UCSD-AML1 (cell line): ENCODE data around the gene RAE1.

Experiments
- DNase-seq: peaks from one replicate; lab custom pipeline; 2025; ENCODE audit not compliant: unreplicated experiment; lab: John Stamatoyannopoulos, UW

Gene RAE1, protein sequence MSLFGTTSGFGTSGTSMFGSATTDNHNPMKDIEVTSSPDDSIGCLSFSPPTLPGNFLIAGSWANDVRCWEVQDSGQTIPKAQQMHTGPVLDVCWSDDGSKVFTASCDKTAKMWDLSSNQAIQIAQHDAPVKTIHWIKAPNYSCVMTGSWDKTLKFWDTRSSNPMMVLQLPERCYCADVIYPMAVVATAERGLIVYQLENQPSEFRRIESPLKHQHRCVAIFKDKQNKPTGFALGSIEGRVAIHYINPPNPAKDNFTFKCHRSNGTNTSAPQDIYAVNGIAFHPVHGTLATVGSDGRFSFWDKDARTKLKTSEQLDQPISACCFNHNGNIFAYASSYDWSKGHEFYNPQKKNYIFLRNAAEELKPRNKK

DNA sequence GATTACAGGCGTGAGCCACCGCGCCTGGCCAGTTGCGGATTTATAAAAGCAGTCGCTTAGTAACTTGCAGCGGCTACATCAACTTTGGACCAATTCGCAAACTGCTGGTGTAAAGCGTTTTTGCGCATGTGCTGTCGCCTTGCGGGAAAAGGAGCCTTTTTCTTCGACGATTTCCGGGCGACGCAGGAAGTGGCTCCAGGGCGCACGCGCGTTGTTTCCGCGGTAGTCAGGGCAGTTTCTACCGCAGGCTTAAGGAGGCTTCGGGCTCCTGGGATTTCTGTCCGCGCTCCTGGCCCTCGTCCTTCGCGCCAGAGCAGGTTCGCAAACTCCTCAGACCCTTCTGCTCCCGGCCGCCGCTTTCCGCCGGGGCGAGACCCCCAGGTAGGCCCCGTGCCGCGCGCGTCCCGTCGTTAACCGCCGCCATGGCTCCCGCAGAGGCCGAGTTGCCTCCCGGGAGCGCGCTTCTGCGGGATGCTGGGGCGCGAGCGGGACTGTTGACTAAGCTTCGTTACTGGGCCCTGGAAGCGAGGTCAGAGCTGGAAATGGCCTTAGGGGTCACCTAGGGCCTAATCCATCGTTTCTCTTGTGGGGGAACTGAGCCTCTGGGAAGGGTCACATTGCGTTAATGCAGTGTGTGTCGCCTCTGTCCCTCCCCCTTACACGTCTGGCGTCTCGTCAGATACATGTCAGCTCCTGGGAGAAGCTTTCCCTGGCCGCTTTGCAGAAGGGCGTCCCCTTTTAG lies at the start of gene RAE1:
Gene RAE1, plus strand, starts transcription at position 214 of the 742 bp plus-strand sequence. CDS start 2,784 bp downstream, outside the sequence.
- peak; percentile 90 for DNase-seq

DNA sequence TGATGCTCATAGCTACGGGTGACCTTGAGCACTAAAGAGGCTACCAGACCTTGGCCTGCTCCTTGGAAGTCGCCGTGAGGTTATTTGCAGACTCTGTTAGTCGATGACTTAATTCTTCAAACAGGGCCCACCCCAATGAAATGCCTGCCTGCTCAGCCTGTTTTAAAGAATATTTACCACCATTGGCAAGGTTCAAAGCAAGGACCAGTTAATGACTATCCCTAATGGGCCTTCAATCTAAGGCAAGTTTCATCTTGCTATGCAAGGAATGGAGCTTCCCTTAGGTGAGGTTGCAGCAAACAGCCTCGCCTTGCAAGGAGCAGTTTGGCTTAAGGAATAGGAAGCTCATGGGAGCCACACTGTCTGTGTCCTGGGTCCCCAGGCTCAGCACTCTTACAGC lies 44.3 kb upstream of the RAE1 start:
- no peak for DNase-seq

DNA sequence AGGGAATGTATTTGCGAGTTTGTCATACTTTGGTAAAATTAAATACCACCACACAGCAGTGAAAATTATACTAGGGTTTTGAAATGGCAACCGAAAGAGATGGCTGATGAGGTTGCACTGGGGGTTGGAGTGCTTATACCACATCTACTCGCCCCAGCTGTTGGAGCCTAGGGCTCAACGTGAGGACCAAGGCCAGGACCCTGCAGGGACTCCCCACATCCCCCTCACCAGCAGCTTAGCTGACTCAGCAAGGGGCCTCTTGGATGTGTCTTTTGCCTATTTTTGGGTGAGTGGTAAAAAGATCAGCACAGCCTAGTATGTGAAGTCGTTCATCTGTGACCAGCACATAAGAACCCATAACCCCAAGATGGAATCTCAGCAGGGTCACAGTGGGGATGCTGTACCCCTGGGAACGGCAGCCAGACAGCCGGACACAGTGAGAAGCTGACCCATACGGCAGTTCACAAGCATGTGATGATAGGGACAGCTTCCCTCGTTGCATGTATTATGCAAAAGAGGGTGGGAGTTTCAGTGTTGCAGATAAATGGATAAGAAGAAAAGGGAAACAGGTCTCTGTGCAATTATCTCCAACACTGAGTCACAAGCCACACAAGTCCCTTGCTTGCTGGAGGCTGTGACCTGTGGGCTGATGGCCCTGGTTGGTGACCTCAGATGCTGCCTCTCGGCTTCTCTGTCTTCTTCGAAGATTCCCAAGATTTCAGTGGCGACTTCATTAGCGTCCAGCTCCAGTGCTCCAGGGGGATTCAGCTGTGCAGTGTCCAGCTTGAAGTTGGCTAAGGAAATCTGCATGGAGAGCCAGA lies 42.4 kb upstream of the RAE1 start:
- no peak for DNase-seq

DNA sequence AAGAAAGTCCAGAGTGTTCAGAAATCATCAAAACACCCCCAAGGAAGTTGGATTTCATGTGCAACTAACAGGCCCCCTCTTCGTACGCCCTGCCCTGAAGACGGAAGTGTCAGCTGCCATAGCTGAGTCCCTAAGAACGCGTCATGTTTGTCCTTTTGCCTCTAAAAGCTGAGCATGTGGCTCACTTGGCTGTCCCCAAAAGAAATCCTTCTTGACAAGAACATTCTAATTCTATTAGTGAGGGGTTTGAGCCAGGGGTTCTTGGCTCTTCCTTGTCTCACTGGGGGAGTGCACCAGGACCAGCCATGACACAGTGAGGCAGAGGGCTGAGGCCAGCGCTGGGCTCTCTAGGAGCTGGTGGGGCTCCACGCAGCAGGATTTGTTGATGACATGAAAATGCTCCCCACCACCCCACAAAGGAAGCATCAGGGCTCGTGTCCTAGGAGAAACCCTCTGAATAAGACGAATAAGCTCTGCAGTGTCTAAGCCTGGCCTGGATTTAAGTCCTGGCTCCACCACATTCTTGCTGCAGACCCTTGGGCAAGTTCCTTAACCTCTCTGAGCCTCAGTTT lies 41.4 kb upstream of the RAE1 start:
- DNase-seq = no peak

DNA sequence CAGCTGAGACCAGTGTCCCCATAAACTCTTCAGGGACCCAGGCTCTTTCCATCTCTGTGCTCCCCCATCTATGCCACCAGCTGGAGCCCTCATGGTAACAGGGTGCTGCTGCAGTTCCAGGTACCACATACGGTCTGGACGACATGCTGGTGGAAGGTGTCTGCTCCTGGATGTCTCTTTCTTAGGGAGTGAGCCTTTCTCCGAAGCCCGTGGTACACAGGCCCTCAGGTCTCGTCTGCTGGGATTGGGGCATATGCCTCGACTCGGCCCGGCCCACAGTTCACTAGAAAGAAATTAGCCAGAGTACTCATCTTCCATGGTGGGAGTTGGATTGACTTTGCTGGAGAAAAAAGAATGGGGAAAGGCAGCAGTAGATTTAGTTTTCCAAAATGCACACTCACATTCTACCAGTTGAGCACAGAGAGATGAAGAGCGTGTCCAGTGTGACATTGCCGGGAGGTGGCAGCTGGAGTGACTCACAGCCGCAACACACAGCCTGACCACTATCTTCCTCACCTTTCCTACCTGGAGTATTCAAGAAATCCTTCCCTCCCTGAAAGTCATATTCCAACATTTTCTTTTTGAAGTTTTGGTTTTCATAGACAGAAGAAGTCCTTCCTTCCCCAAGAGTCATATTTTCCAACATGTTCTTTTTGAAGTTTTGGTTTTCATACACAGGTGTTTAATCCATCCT lies 40.1 kb upstream of the RAE1 start:
- DNase-seq = no peak

DNA sequence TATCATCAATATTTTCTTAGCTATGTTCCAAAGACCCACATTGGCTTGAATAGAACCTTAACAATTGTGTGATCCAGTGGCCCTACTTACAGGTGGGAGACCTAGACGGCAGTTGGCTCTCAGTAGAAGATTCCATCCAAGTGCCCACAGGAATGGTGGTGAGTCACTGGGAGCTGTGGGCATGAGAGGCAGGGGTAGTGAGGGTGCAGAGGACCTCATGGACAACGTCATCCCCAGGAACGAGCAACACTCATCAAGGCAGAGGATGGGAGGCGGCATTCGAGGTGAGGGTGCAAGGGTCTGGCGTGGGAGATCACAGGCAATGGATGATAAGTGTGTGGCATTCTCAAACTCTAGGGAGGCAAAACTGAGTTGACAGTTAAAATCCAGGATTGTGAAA lies 38.9 kb upstream of the RAE1 start:
- no peak for DNase-seq

DNA sequence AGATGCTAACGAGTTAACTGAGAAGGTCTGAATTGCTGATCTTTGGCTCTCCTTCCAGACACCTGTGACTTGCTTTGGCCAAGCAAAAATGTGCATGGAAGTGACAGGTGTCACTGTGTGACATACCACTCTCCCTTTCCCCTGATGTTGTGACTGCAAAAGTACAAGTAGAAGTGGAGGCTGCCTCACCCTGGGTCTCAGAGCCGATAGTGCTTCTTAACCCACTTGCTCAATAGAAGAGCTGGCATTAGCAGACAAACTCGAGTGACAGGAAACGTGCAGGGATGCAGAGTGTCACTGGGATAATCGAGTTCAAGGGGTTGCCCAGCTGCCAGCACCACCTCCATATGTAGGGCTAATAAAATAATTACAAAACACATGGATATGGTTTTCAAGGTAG lies 37.8 kb upstream of the RAE1 start:
- DNase-seq = no peak

DNA sequence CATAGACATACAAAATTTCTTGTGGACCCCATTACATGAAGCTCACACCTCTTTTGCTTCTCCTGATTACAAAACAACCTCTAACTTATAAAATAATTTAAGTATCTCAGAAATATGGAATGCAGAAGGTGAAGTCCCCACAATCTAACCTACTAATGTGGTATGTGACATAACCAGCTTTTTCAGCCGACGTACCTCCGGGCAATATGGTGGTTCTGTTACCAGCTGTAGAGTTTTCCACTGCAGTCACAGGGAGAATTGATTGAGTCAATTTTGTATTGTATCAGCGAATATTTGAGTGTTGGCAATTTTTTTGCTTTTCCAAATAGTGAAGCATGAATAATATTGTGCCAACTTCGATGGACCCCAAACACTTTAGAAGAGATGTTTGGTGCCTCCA lies 37.1 kb upstream of the RAE1 start:
- no peak for DNase-seq

DNA sequence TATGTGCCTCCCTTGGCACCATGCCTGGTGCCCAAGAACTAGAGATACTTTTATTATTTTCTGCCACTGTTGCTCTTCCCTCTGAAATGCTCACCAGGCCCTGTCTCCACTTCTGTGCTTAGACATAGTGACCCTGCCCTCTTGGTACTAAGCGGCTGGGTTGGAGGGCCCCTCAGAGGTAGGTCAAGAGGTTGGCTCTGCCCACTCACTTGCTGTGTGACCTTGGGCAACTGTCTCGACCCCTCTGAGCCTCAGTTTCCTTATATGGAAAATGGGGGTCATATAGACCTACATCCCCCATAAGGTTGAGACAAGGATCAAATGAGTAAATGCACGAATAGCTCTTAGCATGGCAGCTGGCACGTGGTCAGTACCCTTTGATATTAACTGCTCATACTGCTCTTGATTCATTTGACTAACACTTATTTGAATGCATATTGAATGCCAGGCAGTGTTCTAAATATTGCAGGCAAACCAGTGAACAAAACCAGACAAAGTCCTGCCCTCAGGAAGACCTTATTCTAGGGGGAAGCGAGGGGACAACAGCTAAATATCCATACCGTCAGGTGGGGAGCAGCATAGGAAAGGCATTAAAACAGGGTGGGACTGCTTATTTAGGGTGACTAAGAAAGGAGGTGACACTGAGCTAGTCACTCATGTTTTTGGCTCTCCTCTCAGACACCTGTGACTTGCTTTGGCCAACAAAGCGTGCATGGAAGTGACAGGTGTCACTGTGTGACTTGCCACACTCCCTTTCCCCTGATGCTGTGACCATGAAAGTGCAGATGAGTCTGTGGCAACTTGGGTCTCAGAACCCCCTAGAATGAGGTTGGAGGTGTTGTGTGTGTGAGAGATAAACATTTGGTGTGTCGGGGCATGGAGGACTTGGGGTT lies 35.7 kb upstream of the RAE1 start:
- no peak for DNase-seq

DNA sequence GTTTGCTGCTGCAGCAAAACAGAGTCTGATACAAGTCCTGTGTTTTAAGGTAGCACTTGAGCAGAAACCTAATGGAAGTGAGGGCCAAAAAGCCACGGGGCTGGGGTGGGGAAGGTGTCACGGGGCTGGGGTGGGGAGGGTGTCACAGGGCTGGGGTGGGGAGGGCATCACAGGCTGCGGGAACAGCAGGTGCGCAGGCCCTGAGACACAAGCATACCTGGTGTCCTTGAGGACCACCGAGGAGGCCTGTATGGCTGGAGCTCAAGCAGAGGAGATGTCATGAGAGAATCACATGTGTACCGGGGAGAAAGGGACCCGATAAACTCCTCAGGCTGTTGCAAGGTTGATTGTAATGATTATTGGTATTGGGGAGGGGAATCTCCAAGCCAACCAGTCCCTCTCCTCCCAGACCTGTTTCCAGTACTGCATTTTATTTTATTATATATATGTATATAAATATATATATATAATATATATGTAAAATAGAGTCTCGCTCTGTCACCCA lies 35.0 kb upstream of the RAE1 start:
- DNase-seq = no peak

DNA sequence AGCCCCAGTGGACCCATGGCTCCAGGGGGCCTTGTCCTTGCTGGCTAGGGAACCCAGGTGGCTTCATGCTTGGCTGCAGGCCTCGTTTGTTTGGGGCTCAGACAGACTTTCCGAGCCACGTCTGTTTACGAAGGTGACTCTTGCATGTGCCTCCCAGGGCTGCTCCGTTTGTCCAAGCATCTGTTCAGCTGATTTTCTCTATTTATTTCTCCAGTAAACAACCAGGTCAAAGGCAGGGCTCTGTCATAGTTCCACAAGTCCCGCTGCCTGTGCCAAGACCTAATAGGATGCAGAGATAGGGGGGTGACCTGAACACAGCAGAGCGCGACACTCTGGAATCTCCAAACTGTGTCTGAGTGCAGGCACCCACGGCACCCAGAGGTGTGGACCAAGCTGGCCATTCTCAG lies 34.3 kb upstream of the RAE1 start:
- no peak for DNase-seq

DNA sequence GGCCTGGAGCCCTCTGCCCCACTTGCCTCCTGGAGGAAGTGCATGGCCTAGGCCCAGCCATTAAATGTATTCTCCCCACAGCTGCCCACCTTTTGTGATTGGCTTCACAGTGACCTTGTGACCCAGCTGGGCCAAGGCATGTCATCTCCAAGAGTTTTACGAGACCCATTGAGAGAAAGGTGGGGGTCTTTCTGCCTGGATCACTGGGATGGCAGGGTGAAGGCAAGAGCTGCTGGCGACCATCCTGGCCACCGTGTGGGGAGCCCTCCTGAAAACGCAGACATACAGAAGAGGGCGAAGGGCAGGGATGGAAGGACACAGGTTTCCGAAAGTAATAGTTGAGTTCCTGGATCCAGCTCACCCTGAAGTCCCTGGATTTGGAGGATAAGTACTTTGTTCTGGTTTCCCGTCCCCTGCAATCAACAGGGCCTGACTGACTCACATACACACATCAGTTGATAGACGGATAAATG lies 33.7 kb upstream of the RAE1 start:
- no peak for DNase-seq

DNA sequence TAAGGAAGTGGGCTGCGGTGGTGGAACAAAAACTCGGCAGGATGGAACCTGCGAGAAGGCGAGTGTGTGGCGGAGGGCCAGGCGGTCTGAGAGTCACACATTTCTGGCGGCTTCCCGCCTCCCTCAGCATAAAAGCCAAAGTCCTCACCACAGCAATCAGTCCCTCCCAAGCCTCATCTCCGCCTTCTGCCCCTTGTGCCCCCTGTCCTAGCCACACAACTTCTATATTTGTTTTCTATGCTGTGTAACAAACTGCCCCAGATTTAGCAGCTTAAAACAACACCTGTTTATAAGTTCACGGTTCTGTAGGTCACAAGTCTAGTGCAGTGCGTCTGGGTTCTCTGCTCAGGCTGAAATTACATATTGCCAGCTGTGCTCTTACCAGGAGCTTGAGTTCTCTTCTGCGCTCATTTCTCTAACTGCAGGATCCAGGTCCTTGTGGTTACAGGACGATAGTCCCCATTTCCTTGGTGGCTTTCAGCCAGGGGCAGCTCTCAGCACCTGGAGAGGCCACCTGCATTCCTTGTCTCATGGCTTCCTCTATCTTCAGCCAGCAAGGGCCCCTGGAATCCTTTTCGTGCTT lies 33.2 kb upstream of the RAE1 start:
- DNase-seq = no peak

DNA sequence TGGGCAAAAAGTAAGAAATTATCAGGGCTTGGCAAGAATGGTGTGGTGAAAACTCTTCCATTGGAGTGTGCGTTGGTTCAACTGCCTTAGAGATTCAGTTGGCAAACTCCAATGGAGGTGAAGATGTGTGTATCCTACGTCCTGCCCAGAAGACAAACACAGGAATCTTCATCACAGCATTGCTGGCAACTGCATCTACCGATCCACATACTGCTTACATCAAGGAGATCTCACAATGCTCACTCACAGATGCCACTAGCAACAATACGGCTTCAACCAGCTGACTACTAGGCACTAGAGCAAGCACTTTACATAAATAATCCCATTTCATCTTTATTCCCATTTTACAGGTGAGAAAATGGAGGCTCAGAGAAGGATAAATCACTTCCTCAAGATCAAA lies 31.5 kb upstream of the RAE1 start:
- DNase-seq = no peak

DNA sequence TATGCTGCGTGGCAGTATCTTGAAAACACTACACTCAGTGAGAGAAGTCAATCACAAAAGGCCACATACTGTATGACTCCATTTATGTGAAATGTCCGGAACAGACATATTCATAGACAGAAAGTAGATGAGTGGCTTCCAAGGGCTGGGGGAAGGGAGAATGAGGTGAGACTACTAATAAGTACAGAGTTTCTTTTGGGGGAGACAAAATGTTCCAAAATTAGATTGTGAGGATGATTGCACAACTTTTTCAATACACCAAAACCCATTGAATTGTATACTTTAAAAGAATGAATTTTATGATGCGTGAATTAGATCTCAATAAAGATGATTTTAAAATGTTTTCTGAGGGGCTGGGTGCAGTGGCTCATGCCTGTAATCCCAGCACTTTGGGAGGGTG lies 30.7 kb upstream of the RAE1 start:
- DNase-seq = no peak

DNA sequence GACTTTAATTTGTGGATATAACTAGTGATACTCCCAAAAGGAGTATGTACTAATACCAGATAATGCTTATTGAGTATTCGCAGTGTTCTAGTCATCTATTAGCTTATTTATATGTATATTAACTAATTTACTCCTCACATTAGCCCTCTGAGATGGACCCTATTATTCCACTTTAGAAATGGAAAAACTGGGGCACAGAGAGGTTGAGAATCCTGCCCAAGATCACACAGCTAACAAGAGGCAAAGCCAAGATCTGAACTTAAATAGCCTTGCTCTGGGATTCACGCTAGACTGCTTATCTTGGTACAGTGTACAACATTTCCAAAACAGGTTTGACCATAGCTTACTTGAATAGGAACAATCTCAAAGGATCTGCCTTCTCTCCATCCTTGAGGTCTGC lies 29.9 kb upstream of the RAE1 start:
- no peak for DNase-seq

DNA sequence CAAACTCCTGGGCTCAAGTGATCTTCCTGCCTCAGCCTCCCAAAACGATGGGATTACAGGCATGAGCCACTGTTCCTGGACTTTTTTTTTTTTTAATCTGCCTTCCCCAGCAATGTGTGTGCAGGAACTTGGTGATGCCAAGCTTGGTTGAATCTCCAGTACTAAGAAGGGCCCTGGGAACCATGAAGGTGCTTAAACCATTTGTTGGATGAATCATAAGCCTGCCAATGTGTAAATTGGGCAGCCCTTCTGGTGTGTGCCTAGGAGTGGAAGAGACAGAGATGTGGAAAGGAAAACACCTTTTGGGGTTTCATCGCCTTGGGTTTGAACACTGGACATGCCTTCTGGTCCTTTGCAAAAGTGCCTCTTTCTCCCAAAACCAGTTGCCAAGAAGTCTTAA lies 28.6 kb upstream of the RAE1 start:
- no peak for DNase-seq

DNA sequence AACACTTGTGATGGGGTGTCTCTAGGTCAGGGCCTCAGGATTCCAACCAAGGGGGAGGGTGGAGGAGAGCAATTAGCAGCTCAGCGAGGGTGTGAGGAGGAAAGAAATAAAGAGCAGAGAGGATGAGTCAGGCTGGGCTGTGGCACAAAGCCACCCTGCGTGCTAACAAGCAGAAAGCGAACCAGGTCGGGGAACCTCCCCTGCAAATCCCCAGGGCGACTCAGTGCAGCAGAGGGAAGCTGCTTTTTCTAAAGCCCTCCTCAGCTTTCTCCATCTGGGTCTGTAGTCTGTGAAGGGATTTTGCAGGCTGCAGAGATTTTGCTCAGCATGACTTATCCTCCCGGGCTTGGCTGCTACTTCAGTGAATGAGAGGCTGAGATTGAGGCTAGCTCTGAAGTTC lies 28.0 kb upstream of the RAE1 start:
- no peak for DNase-seq
